GM12801 (cell line): ENCODE data around the gene FOXA2.

Source experiments
- CTCF ChIP-seq: IDR thresholded peaks from one replicate; pipeline ENCODE4 v1.5.1; 2011; ENCODE audit warnings: control low read depth; ENCODE audit not compliant: insufficient read length; ENCODE audit errors: extremely low read depth

The FOXA2 gene

DNA sequence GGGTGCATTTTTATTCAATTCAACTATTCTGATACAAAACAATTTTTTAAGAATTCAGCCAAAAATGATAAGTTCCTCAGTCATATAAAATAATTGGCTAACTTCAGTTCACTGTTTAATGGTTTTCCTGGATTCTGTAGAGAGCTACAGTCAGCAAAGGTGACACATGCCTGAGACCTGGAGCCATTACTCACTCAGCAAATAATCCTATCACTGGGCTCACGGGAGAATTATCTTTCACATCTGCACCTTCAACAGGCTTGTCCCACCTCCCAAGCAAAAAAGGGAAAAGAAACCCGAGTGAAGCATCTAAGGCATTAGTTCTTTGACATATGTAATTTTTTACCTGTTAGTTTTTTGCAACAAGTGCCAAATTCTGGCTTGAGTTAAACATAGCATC, 34.9 kb upstream of the FOXA2 start:
- TF ChIP-seq CTCF = no peak

DNA sequence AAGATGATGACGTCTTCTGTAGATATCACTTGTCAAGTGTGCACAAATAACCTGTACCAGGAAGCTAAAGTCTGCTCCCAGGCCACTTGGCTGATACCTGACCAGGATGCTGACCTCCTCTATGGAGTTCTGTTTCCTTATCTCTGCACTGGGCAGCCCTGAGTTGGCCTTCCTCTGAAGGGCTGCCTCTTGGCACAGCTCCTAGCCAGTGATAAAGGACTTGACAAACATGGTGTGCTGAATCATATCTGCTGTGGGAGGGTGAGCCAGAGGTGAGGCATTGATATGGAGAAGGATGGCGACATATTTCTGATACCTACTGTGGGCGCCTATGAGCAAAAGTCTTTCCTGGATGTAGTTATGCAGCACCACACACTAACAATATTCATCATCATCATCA, 32.8 kb upstream of the FOXA2 start:
- no peak for TF ChIP-seq CTCF

DNA sequence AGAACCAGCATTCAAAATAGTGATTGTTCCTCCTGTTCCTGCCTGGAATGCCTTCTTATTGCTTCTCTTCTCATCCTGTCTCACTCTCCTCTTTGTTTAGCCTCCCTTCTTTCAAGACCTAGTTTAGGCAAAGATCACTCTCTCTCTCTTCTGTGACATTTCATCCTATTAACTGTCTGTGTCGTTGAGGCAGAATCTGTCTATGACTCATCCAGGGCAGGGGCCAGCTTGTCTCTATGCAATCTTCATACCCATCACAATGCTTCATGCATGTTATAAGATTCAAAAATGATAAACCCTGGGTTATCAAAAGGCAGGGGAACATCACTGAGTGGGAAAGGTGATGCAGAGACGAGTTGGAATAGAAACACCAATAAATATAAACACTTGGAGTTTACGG, 32.2 kb upstream of the FOXA2 start:
- TF ChIP-seq CTCF = no peak

DNA sequence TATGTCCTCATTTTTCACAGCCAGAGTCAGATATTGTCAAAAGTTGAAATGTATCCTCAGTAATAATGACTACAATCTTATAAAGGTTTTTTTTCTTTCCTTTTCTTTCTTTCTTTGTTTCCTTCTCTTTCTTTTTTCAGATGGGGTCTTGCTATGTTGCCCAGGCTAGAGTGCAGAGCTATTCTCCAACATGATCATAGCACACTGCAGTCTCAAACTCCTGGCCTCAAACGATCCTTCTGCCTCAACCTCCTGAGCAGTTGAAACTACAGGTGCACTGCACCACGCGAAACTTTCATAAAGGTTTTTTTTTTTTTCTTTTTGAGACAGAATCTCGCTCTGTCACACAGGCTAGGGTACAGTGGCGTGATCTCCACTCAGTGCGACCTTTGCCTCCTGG, 31.1 kb upstream of the FOXA2 start:
- TF ChIP-seq CTCF = no peak

DNA sequence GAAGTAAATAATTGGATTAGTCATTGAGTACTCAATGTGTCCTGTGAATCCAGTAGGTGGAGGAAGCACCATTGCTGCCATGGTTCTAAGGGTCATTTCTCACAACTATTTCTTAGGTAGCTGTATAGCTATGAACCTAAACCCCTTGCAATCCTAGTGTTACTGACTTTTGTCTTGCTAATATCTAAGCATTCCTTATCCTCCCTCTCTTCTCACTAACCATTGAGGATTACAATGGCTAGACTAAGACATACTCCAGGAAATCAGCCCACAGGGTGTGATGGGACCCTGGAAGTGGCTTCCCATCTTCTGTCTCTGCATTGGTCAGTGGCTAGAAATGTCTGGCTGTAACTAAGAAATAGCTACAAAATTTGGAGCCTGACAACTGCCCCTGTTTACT, 27.3 kb upstream of the FOXA2 start:
- TF ChIP-seq CTCF = no peak

DNA sequence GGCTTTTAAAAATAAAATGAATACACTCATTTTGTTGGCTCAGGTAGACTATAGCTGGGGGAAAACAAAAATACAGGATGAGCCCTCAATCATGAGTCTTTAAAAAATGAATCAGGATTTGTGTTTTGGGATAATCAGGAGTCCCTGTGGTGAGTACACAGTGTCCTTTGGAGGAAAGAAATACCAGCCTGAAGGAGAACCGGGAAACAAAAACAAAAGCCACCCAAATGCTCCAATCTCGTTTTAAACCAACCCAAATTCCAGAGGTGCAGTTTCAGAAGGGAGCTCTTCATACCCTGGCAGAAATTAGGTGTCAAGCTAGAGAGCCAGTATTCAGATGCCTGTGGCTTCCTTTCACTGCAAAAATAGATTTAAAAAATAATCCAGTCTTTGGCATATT, 23.3 kb upstream of the FOXA2 start:
- TF ChIP-seq CTCF = no peak

DNA sequence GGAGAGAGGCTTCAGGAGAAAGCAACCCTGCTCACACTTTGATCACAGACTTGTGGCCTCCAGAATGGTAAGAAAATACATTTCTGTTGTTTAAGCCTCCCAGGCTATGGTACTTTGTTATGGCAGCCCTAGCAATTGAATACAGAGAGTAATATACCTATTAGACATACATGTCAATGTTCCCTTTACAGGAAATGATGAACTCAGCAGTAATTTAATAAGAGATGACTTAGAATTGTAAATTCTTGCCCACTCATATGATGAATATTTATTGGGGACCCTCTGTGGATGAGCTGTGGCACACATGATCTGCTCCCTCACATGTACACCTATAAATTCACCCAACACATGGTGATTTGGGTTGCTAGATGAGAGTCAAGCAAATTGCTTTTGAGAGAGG, 20.4 kb upstream of the FOXA2 start:
- no peak for TF ChIP-seq CTCF
